Adrenal gland (tissue), 5 donors: Measurements from ENCODE around the gene KIAA1191.

Experiments
- POLR2A ChIP-seq, 2 donors: fragments of 450-650 bp; IDR thresholded peaks; one replicate each; pipeline ENCODE4 v1.6.1; 2017; ENCODE audit warnings: antibody characterized with exemption in 2 of 2, mild to moderate bottlenecking in 2 of 2, moderate library complexity in 1 of 2
- TF ChIP-seq, protein P1 (sequence below), 6 experiments: fragments of 450-650 bp in 4 of 6; fragments of 200-600 bp in 2 of 6; sonication (generic) in 1 of 6; IDR thresholded peaks; 1 replicate in 5 of 6; 2 replicates in 1 of 6; pipeline versions ENCODE4 v1.5.1 to v1.8.0; 2016 to 2021; ENCODE audit warnings: antibody characterized with exemption in 6 of 6, mild to moderate bottlenecking in 2 of 6, moderate library complexity in 1 of 6
- donor health status: DM: no; HTN: no; CAD: no.

DNA sequence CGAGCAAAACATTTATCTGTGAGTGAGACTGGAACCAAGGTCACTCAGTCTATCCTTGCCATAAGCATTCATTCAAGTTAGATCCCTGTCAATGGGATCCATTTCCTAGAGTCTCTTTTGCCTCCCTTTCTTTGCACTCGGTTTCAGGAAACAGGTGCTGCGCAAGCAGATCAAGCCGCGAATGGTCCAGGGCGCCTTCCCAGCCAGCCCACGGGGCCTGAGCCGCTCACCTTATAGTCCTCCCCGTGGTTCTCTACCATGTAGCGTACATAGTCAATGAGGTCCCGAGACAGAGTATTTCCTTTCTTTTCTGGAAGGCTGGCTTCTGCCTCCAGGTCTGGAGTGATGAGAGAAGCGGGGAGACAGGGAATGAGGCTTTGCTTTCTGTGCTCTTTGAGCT lies 23.4 kb upstream of the KIAA1191 start:
- TF ChIP-seq, protein P1, sequence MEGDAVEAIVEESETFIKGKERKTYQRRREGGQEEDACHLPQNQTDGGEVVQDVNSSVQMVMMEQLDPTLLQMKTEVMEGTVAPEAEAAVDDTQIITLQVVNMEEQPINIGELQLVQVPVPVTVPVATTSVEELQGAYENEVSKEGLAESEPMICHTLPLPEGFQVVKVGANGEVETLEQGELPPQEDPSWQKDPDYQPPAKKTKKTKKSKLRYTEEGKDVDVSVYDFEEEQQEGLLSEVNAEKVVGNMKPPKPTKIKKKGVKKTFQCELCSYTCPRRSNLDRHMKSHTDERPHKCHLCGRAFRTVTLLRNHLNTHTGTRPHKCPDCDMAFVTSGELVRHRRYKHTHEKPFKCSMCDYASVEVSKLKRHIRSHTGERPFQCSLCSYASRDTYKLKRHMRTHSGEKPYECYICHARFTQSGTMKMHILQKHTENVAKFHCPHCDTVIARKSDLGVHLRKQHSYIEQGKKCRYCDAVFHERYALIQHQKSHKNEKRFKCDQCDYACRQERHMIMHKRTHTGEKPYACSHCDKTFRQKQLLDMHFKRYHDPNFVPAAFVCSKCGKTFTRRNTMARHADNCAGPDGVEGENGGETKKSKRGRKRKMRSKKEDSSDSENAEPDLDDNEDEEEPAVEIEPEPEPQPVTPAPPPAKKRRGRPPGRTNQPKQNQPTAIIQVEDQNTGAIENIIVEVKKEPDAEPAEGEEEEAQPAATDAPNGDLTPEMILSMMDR (IDR thresholded peaks at IDR 0.05): no peak
- no peak for TF ChIP-seq POLR2A (IDR thresholded peaks at IDR 0.05)
